Measurements from ENCODE around the gene POC1A.

Gene POC1A

DNA sequence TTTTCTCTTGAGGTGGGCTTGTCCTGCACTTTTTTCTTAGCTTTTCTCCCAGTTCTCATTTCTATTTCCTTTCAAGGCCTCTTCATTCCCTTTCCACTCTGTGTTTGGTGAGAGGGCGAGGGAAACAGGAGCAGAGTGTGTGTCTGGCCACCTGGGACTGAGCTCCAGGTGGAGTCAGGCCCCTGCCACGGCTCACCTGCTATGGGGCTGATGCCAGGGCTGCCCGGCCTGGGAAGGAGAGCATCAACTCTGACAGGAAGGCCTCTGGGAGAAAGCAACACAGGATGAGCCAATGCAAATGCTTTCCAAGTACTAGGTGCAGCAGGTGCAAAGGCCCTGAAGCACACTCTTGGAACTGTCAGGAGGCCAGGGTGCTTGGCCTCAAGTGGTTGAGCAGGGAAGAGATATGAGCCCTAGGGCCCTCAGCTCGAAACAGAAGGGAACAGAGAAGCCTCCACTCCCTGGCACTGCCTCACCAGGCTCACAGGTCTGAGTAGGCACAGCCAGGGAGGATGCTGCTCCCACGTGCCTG, 70.6 kb downstream of the POC1A start:
- TF ChIP-seq CTCF (IDR thresholded peaks at IDR 0.05; ENCODE audit: low read depth, low read length, poor library complexity, severe bottlenecking) = no peak
- no peak for TF ChIP-seq EZH2phosphoT487 (IDR thresholded peaks at IDR 0.05; ENCODE audit: borderline replicate concordance, low read length)
- Histone ChIP-seq H3K79me2 (ENCODE audit: control insufficient read depth, low read length) (no peaks in the 10 kb centered on the region), H3K9me3 (ENCODE audit: control insufficient read depth, insufficient read depth, low read length) (no peaks in the 10 kb centered on the region), H3K27ac (ENCODE audit: low read depth, low read length) (no peak overlapping the region), H4K20me1 (ENCODE audit: control insufficient read depth, insufficient read depth, low read depth, low read length) (no peaks in the 10 kb centered on the region), H3K4me2 (ENCODE audit: low read length) (no peak overlapping the region), H3K4me3 (ENCODE audit: low read length) (no peak overlapping the region), H3K27me3 (ENCODE audit: control insufficient read depth, low read length) (no peaks in the 10 kb centered on the region), H3K4me1 (ENCODE audit: control insufficient read depth, low read length) (peaks cover 18% of the 10 kb centered on the region), H3K36me3 (ENCODE audit: control insufficient read depth, low read length) (no peaks in the 10 kb centered on the region), H3K9me2 (replicated peaks; ENCODE audit: control insufficient read depth, low read length) (no peaks in the 10 kb centered on the region), H3F3A (ENCODE audit: control insufficient read depth, insufficient read depth) (no peaks in the 10 kb centered on the region)

DNA sequence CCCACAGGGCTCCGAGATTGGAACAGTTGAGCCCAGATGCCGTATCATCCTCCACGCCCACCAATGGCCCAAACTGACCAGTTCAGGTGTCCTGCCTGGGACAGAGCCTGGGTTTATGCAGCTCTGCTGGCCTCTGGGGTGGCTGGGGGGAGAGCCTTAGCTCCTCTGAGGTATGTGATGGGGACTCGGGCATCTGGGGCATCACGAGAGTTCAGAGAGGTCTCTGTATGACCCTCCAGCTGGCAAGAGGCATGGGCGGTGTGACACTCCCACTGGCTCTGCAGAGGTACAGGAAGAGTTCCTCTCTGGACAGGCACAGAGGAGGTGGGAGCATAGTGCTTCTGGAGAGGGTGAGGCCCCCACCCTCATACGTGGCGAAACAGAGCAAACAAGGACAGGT, 71.3 kb downstream of the POC1A start:
- no peak for TF ChIP-seq EZH2phosphoT487 (IDR thresholded peaks at IDR 0.05; ENCODE audit: borderline replicate concordance, low read length)
- no peak for TF ChIP-seq CTCF (IDR thresholded peaks at IDR 0.05; ENCODE audit: low read depth, low read length, poor library complexity, severe bottlenecking)
- no peaks in the 10 kb centered on the region for H3K79me2 ChIP-seq (ENCODE audit: control insufficient read depth, low read length)
- H3K27ac ChIP-seq (ENCODE audit: low read depth, low read length) = no peak overlapping the region
- H3K4me2 ChIP-seq (ENCODE audit: low read length) = no peak overlapping the region
- no peak overlapping the region for H3K4me3 ChIP-seq (ENCODE audit: low read length)
- H3K27me3 ChIP-seq (ENCODE audit: control insufficient read depth, low read length) = no peaks in the 10 kb centered on the region
- no peaks in the 10 kb centered on the region for H3K36me3 ChIP-seq (ENCODE audit: control insufficient read depth, low read length)
- no peaks in the 10 kb centered on the region for H3K9me2 ChIP-seq (replicated peaks; ENCODE audit: control insufficient read depth, low read length)
- no peaks in the 10 kb centered on the region for H3F3A ChIP-seq (ENCODE audit: control insufficient read depth, insufficient read depth)
- H4K20me1 ChIP-seq (ENCODE audit: control insufficient read depth, insufficient read depth, low read depth, low read length) = no peaks in the 10 kb centered on the region
- H3K4me1 ChIP-seq (ENCODE audit: control insufficient read depth, low read length) = peaks cover 14% of the 10 kb centered on the region
- H3K9me3 ChIP-seq (ENCODE audit: control insufficient read depth, insufficient read depth, low read length) = no peaks in the 10 kb centered on the region

GRCh38 chr3:52080830-52081719, 73.1 kb downstream of the POC1A start:
- Histone ChIP-seq H3K4me2 (ENCODE audit: low read length) (no peak overlapping the region), H3K36me3 (ENCODE audit: control insufficient read depth, low read length) (no peaks in the 10 kb centered on the region), H3K4me3 (ENCODE audit: low read length) (no peak overlapping the region), H3K4me1 (ENCODE audit: control insufficient read depth, low read length) (no peaks in the 10 kb centered on the region), H3K79me2 (ENCODE audit: control insufficient read depth, low read length) (no peaks in the 10 kb centered on the region), H3K27me3 (ENCODE audit: control insufficient read depth, low read length) (no peaks in the 10 kb centered on the region), H3F3A (ENCODE audit: control insufficient read depth, insufficient read depth) (no peaks in the 10 kb centered on the region), H4K20me1 (ENCODE audit: control insufficient read depth, insufficient read depth, low read depth, low read length) (no peaks in the 10 kb centered on the region), H3K9me3 (ENCODE audit: control insufficient read depth, insufficient read depth, low read length) (no peaks in the 10 kb centered on the region), H3K27ac (ENCODE audit: low read depth, low read length) (no peak overlapping the region), H3K9me2 (replicated peaks; ENCODE audit: control insufficient read depth, low read length) (no peaks in the 10 kb centered on the region)
- no peak for TF ChIP-seq EZH2phosphoT487 (IDR thresholded peaks at IDR 0.05; ENCODE audit: borderline replicate concordance, low read length)
- TF ChIP-seq CTCF (IDR thresholded peaks at IDR 0.05; ENCODE audit: low read depth, low read length, poor library complexity, severe bottlenecking) = no peak
